Osteoblast (primary cell): ENCODE measurements around the gene TJP2. TPM values are rescaled to one million over a fixed set of nuclear protein-coding genes. Genes with fewer than 3 reads are reported as not detected.

Experiments used
- DNase-seq: peaks from one replicate; pipeline ENCODE4 v3.0.0; 2011; ENCODE audit warnings: low spot score, mixed read lengths; ENCODE audit not compliant: insufficient read length; ENCODE audit errors: missing footprints
- H2AFZ ChIP-seq: 2 replicates; pipeline ENCODE4 v1.6.0; 2011; ENCODE audit warnings: mild to moderate bottlenecking, low read length
- H3K27ac ChIP-seq: 2 replicates; pipeline ENCODE4 v1.5.1; 2011; ENCODE audit warnings: mild to moderate bottlenecking, low read depth, low read length, moderate library complexity
- H3K27me3 ChIP-seq: 2 replicates; pipeline ENCODE4 v1.6.0; 2012; ENCODE audit warnings: mild to moderate bottlenecking, control low read depth, inconsistent platforms, low read length, moderate library complexity; ENCODE audit not compliant: insufficient read depth
- H3K36me3 ChIP-seq: 2 replicates; pipeline ENCODE4 v1.5.1; 2011; ENCODE audit warnings: mild to moderate bottlenecking, low read length, control low read depth, moderate library complexity; ENCODE audit not compliant: insufficient read depth
- H3K4me1 ChIP-seq: 2 replicates; pipeline ENCODE4 v1.5.1; 2011; ENCODE audit warnings: mild to moderate bottlenecking, low read length, control low read depth, moderate library complexity; ENCODE audit not compliant: insufficient read depth
- H3K4me2 ChIP-seq: 2 replicates; pipeline ENCODE4 v1.6.0; 2011; ENCODE audit warnings: mild to moderate bottlenecking, low read length; ENCODE audit not compliant: insufficient read depth
- H3K4me3 ChIP-seq: fragments of 200-600 bp; sonication (generic); 3 replicates; pipeline ENCODE4 v1.5.1; 2012; ENCODE audit warnings: mild to moderate bottlenecking, low read length, inconsistent platforms; ENCODE audit not compliant: insufficient read depth
- H3K79me2 ChIP-seq: 2 replicates; pipeline ENCODE4 v1.6.0; 2012; ENCODE audit warnings: mild to moderate bottlenecking, low read length, control low read depth, inconsistent platforms; ENCODE audit not compliant: insufficient read depth
- H3K9me3 ChIP-seq: 2 replicates; pipeline ENCODE4 v1.5.1; 2011; ENCODE audit warnings: low read depth, low read length, control low read depth
- H4K20me1 ChIP-seq: 2 replicates; pipeline ENCODE4 v1.6.0; 2012; ENCODE audit warnings: mild to moderate bottlenecking, low read length, control low read depth; ENCODE audit not compliant: insufficient read depth
- total RNA-seq: library from RNA; depleted of rRNA; stranded (reverse); fragments of >200 nt; gene quantifications from 2 replicates; pipeline ENCODE4 v1.2.3, GENCODE V29; 2012
- TF ChIP-seq, protein P1 (sequence below): IDR thresholded peaks from 2 replicates; pipeline ENCODE4 v1.5.1; 2011; ENCODE audit warnings: mild to moderate bottlenecking, low read depth, low read length, moderate library complexity; ENCODE audit errors: extremely low read depth

TJP2 gene
- total RNA-seq, 1 donor = 28.6 TPM

DNA sequence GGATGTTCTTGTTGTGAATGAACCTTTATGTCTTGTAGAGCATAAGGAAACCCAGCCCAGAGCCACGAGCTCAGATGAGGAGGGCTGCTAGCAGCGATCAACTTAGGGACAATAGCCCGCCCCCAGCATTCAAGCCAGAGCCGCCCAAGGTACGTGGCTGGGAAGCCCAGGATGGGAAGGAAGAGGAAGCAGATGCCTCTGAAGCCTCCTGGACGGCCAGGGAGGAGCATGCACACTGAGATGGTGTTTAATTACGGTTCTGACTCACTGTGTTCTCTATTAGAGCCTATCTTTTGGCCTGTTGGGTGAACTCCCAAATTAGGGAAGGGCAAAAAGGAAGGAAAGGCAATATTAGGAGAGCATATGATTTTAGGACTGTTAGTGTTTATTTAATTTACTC, 75.3 kb downstream of the TJP2 start:
- Histone ChIP-seq H4K20me1 (no peaks in the 10 kb centered on the region), H3K9me3 (no peaks in the 10 kb centered on the region), H3K27ac (no peak overlapping the region), H3K79me2 (no peaks in the 10 kb centered on the region), H2AFZ (no peak overlapping the region), H3K4me1 (no peaks in the 10 kb centered on the region), H3K27me3 (no peaks in the 10 kb centered on the region), H3K4me2 (no peak overlapping the region), H3K4me3 (no peak overlapping the region), H3K36me3 (peaks cover 26% of the 10 kb centered on the region)
- DNase-seq = peak; percentile 54
- TF ChIP-seq, protein P1, sequence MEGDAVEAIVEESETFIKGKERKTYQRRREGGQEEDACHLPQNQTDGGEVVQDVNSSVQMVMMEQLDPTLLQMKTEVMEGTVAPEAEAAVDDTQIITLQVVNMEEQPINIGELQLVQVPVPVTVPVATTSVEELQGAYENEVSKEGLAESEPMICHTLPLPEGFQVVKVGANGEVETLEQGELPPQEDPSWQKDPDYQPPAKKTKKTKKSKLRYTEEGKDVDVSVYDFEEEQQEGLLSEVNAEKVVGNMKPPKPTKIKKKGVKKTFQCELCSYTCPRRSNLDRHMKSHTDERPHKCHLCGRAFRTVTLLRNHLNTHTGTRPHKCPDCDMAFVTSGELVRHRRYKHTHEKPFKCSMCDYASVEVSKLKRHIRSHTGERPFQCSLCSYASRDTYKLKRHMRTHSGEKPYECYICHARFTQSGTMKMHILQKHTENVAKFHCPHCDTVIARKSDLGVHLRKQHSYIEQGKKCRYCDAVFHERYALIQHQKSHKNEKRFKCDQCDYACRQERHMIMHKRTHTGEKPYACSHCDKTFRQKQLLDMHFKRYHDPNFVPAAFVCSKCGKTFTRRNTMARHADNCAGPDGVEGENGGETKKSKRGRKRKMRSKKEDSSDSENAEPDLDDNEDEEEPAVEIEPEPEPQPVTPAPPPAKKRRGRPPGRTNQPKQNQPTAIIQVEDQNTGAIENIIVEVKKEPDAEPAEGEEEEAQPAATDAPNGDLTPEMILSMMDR = no peak

DNA sequence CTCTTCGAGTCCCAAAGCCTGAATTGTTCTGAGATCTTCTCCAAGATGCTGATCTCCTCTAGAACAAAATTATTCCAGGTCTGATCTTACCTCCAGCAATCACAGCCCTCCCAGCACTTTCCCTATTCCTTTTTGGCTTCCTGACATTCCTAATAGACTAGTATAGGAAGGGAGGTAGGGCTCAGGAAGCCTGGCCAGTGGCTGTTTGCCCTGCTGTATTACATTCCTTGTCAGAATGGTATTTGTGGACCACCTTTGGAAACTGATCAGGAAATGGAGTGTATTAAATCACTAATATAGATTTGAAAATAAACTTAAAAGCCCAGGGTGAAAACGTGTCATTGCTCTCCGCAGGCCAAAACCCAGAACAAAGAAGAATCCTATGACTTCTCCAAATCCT, 76.6 kb downstream of the TJP2 start:
- Histone ChIP-seq H3K27me3 (no peaks in the 10 kb centered on the region), H3K79me2 (no peaks in the 10 kb centered on the region), H3K27ac (no peak overlapping the region), H4K20me1 (no peaks in the 10 kb centered on the region), H3K4me2 (no peak overlapping the region), H2AFZ (no peak overlapping the region), H3K4me3 (no peak overlapping the region), H3K9me3 (no peaks in the 10 kb centered on the region), H3K36me3 (peaks cover 29% of the 10 kb centered on the region), H3K4me1 (no peaks in the 10 kb centered on the region)
- TF ChIP-seq, protein P1 = no peak
- no peak for DNase-seq

DNA sequence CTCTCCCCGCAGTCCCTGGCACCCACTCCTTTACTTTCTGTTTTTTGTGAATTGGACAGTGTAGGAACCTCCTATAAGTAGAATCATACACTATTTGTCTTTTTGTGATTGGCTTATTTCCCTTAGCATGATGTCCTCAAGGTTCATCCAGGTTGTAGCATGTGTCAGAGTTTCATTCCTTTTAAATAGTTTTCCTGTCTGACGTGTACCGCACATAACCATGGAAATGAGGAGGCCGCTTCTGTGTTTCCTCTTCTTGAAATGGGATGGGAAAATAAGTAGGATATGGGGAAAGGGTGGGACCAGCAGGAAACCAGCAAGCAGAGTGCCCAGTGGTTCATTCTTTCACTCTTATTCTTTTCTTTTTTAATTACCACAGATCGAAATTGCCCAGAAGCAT, 78.4 kb downstream of the TJP2 start:
- Histone ChIP-seq H3K27me3 (no peaks in the 10 kb centered on the region), H3K27ac (no peak overlapping the region), H3K4me2 (no peak overlapping the region), H3K4me1 (no peaks in the 10 kb centered on the region), H3K79me2 (no peaks in the 10 kb centered on the region), H2AFZ (no peak overlapping the region), H4K20me1 (no peaks in the 10 kb centered on the region), H3K36me3 (peaks cover 23% of the 10 kb centered on the region), H3K9me3 (no peaks in the 10 kb centered on the region), H3K4me3 (no peak overlapping the region)
- TF ChIP-seq, protein P1 = no peak
- no peak for DNase-seq

DNA sequence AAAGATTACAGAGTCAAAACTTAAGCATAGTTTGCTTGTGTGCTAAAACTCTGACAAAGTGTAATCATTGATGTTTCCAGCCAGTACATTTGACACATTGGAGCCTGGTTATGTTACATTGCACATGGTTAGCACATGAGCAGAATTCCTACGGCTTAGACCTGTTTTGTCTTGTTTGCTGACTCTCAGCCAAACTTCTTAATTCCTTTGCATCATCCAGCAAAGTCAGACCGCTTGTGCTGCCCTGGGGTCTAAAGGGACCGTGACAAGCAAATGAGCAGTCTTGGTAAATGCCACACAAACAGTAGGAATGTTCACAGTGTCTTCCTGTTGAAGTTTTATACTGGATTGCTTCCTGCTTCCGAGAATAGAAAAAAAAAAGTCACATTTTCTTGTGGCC, 79.0 kb downstream of the TJP2 start:
- Histone ChIP-seq H3K4me3 (no peak overlapping the region), H3K36me3 (peaks cover 18% of the 10 kb centered on the region), H3K4me2 (no peak overlapping the region), H3K79me2 (no peaks in the 10 kb centered on the region), H2AFZ (no peak overlapping the region), H4K20me1 (no peaks in the 10 kb centered on the region), H3K27me3 (no peaks in the 10 kb centered on the region), H3K9me3 (no peaks in the 10 kb centered on the region), H3K27ac (no peak overlapping the region), H3K4me1 (no peaks in the 10 kb centered on the region)
- TF ChIP-seq, protein P1 = no peak
- DNase-seq = no peak
